GM23338 (cell line): Measurements from ENCODE around the gene AFAP1L2. TPM values are rescaled to one million over a fixed set of nuclear protein-coding genes. Genes with fewer than 3 reads are reported as not detected.

Experiments used
- ATAC-seq: fragments of 200-7000 bp; cut with Tn5 transposase; 3 replicates; pipeline ENCODE4 v1.9.1; 2020
- DNase-seq: peaks from one replicate; pipeline ENCODE4 v3.0.0-alpha.2; 2015; ENCODE audit warnings: low spot score
- H2AFZ ChIP-seq: fragments of 200-600 bp; sonication (generic); 2 replicates; pipeline ENCODE4 v1.8.0; 2016; ENCODE audit warnings: antibody characterized with exemption, mild to moderate bottlenecking, moderate library complexity
- H3F3A ChIP-seq: fragments of 200-600 bp; sonication (generic); replicated peaks from 2 replicates; pipeline ENCODE4 v1.8.0; 2017; ENCODE audit warnings: antibody characterized with exemption, mixed run types, low read depth
- H3K27ac ChIP-seq: fragments of 200-600 bp; sonication (generic); 2 replicates; pipeline ENCODE4 v1.6.1; 2016; ENCODE audit warnings: low read depth
- H3K27me3 ChIP-seq: fragments of 200-600 bp; sonication (generic); 2 replicates; pipeline ENCODE4 v1.8.0; 2016; ENCODE audit warnings: mild to moderate bottlenecking, mixed run types, moderate library complexity; ENCODE audit not compliant: insufficient read depth
- H3K36me3 ChIP-seq: fragments of 200-600 bp; sonication (generic); 2 replicates; pipeline ENCODE4 v1.8.0; 2016; ENCODE audit warnings: mild to moderate bottlenecking; ENCODE audit not compliant: insufficient read depth
- H3K4me1 ChIP-seq: fragments of 200-600 bp; sonication (generic); 2 replicates; pipeline ENCODE4 v1.8.0; 2016; ENCODE audit warnings: mild to moderate bottlenecking, moderate library complexity; ENCODE audit not compliant: insufficient read depth
- H3K4me2 ChIP-seq: fragments of 200-600 bp; sonication (generic); 2 replicates; pipeline ENCODE4 v1.7.1; 2017; ENCODE audit warnings: mixed run types
- H3K4me3 ChIP-seq: fragments of 200-600 bp; sonication (generic); 2 replicates; pipeline ENCODE4 v1.6.1; 2016; ENCODE audit warnings: mixed run types
- H3K79me2 ChIP-seq: fragments of 200-600 bp; sonication (generic); replicated peaks from 2 replicates; pipeline ENCODE4 v1.8.0; 2017; ENCODE audit warnings: mild to moderate bottlenecking; ENCODE audit not compliant: insufficient read depth
- H3K9me2 ChIP-seq: fragments of 200-600 bp; sonication (generic); 2 replicates; pipeline ENCODE4 v1.8.0; 2017; ENCODE audit not compliant: insufficient read depth
- H4K20me1 ChIP-seq: fragments of 200-600 bp; sonication (generic); replicated peaks from 2 replicates; pipeline ENCODE4 v1.8.0; 2017; ENCODE audit warnings: mild to moderate bottlenecking; ENCODE audit not compliant: insufficient read depth
- H3K27ac Mint-ChIP-seq: 2 replicates; pipeline ENCODE4 v1.8.0; 2020; ENCODE audit warnings: inconsistent platforms, mild to moderate bottlenecking, moderate library complexity, mixed read lengths
- H3K27me3 Mint-ChIP-seq: 3 replicates; pipeline ENCODE4 v1.8.0; 2022; ENCODE audit warnings: low read depth, mild to moderate bottlenecking, moderate library complexity, mixed read lengths, inconsistent platforms; ENCODE audit not compliant: insufficient read depth, poor library complexity
- H3K36me3 Mint-ChIP-seq: 3 replicates; pipeline ENCODE4 v1.8.0; 2021; ENCODE audit warnings: low read depth, mild to moderate bottlenecking, inconsistent platforms, moderate library complexity, mixed read lengths
- H3K4me1 Mint-ChIP-seq: 3 replicates; pipeline ENCODE4 v1.8.0; 2020; ENCODE audit warnings: mild to moderate bottlenecking, inconsistent platforms, mixed read lengths
- H3K4me3 Mint-ChIP-seq: 3 replicates; pipeline ENCODE4 v1.8.0; 2021; ENCODE audit warnings: moderate library complexity, mild to moderate bottlenecking, inconsistent platforms, mixed read lengths
- H3K9me3 Mint-ChIP-seq: 3 replicates; pipeline ENCODE4 v1.8.0; 2020; ENCODE audit warnings: moderate library complexity, mild to moderate bottlenecking, inconsistent platforms, mixed read lengths
- CREB1 ChIP-seq: fragments of 250-450 bp; sonication (Bioruptor Pico); IDR thresholded peaks from 2 replicates; pipeline ENCODE4 v1.5.0; 2020; ENCODE audit warnings: low read depth, mild to moderate bottlenecking, moderate library complexity
- CTCF ChIP-seq, 2 experiments: fragments of 200-600 bp in 1 of 2; sonication (generic) in 1 of 2; conservative IDR thresholded peaks; 2 replicates each; pipeline versions ENCODE4 v1.5.1 to v1.6.1; 2016 to 2017; ENCODE audit warnings: antibody characterized with exemption in 2 of 2, low read depth in 2 of 2, mild to moderate bottlenecking in 2 of 2, moderate library complexity in 1 of 2
- ETS1 ChIP-seq: IDR thresholded peaks from 2 replicates; pipeline ENCODE4 v1.6.1; 2016; ENCODE audit warnings: antibody characterized with exemption
- EZH2 ChIP-seq: fragments of 200-600 bp; sonication (generic); IDR thresholded peaks from one replicate; pipeline ENCODE4 v1.8.0; 2017; ENCODE audit warnings: antibody characterized with exemption, mild to moderate bottlenecking, low read depth; ENCODE audit not compliant: unreplicated experiment
- EZH2phosphoT487 ChIP-seq: fragments of 200-600 bp; sonication (generic); IDR thresholded peaks from one replicate; pipeline ENCODE4 v1.8.1; 2018; ENCODE audit warnings: antibody characterized with exemption; ENCODE audit not compliant: unreplicated experiment
- JUNB ChIP-seq: IDR thresholded peaks from one replicate; pipeline ENCODE4 v1.6.1; 2016; ENCODE audit warnings: antibody characterized with exemption; ENCODE audit not compliant: unreplicated experiment
- NANOG ChIP-seq: IDR thresholded peaks from 2 replicates; pipeline ENCODE4 v1.6.1; 2016; ENCODE audit warnings: antibody characterized with exemption, borderline replicate concordance
- POLR2AphosphoS5 ChIP-seq: IDR thresholded peaks from 2 replicates; pipeline ENCODE4 v1.6.1; 2016; ENCODE audit warnings: antibody characterized with exemption, low read depth
- REST ChIP-seq: IDR thresholded peaks from one replicate; pipeline ENCODE4 v1.6.1; 2018; ENCODE audit warnings: antibody characterized with exemption; ENCODE audit not compliant: unreplicated experiment
- STAT1 ChIP-seq: IDR thresholded peaks from one replicate; pipeline ENCODE4 v1.6.1; 2016; ENCODE audit warnings: antibody characterized with exemption; ENCODE audit not compliant: unreplicated experiment
- ZNF114 ChIP-seq: fragments of 250-450 bp; sonication (Bioruptor Pico); IDR thresholded peaks from 2 replicates; pipeline ENCODE4 v1.5.0; 2020; ENCODE audit warnings: mild to moderate bottlenecking, moderate library complexity
- ZNF331 ChIP-seq: fragments of 250-450 bp; sonication (Bioruptor Pico); IDR thresholded peaks from 2 replicates; pipeline ENCODE4 v1.5.0; 2020; ENCODE audit warnings: low read depth, mild to moderate bottlenecking, moderate library complexity
- ZNF462 ChIP-seq: fragments of 250-450 bp; sonication (Bioruptor Pico); IDR thresholded peaks from 2 replicates; pipeline ENCODE4 v1.5.0; 2020; ENCODE audit warnings: mild to moderate bottlenecking, moderate library complexity
- polyA plus RNA-seq: library from polyadenylated mRNA; unstranded; fragments of >200 nt; fragmentation: Nextera tagmentation; extraction: Ambion mirVana; gene quantifications from 2 replicates; pipeline ENCODE4 v1.2.1, GENCODE V29; 2016
- total RNA-seq: library from RNA; depleted of rRNA; stranded (reverse); fragments of >200 nt; shearing (Covaris generic); gene quantifications from 2 replicates; pipeline ENCODE4 v1.2.3, GENCODE V29; 2014

The AFAP1L2 gene
- total and polyA plus RNA-seq, 2 experiments from 2014 or later = 2.3 to 6.5 TPM

- Histone ChIP-seq H3K9me2 (no peaks in the 10 kb centered on the region), H3K4me1 (no peaks in the 10 kb centered on the region; the same call in 1 of the 2 replicates), H3K4me2 (no peak overlapping the region), H4K20me1 (no peaks in the 10 kb centered on the region), H3K4me3 (no peak overlapping the region), H3K27me3 (no peaks in the 10 kb centered on the region), H3K79me2 (no peaks in the 10 kb centered on the region), H3F3A (no peaks in the 10 kb centered on the region), H3K36me3 (no peaks in the 10 kb centered on the region), H3K27ac (no peak overlapping the region), H2AFZ (no peak overlapping the region)
- H3K27me3 Mint-ChIP-seq = no peaks in the 10 kb centered on the region
- no peaks in the 10 kb centered on the region for H3K36me3 Mint-ChIP-seq
- TF ChIP-seq ZNF114 (CRISPR knock-in tag) (no peak), ETS1 (no peak), EZH2phosphoT487 (no peak), ZNF462 (CRISPR knock-in tag) (no peak), STAT1 (no peak), CREB1 (no peak), NANOG (no peak), CTCF (conservative IDR thresholded peaks at IDR 0.05; ENCODE audit: low read depth in 2 of 2) (no peak), REST (no peak), EZH2 (no peak), POLR2AphosphoS5 (no peak), ZNF331 (CRISPR knock-in tag) (no peak), JUNB (no peak)
- DNase-seq (no peak), ATAC-seq (no peak)
- no peak overlapping the region for H3K27ac Mint-ChIP-seq
- no peaks in the 10 kb centered on the region; the same call in 2 of the 3 replicates for H3K4me1 Mint-ChIP-seq
- no peaks in the 10 kb centered on the region for H3K9me3 Mint-ChIP-seq
- H3K4me3 Mint-ChIP-seq = no peak overlapping the region
Measured at GRCh38 chr10:114380797-114381196, 23.5 kb downstream of the AFAP1L2 start.
